K562 (cell line): ENCODE data around the gene DMAC2L. TPM values are rescaled to one million over a fixed set of nuclear protein-coding genes. Genes with fewer than 3 reads are reported as not detected.
A peak's percentile ranks its signal among the peaks of the same experiment; 100 is the strongest.

Source experiments
- BRCA1 ChIP-seq, 2 experiments: fragments of 450-650 bp in 1 of 2; sonication (generic) in 1 of 2; formaldehyde crosslinking in 1 of 2; IDR thresholded peaks; 2 replicates each; pipeline versions ENCODE4 v1.5.0 to v1.6.1; 2017 to 2020; ENCODE audit warnings: mild to moderate bottlenecking in 1 of 2, missing genetic modification reagents in 1 of 2
- CBX3 ChIP-seq, 2 experiments: IDR thresholded peaks; 1 replicate in 1 of 2; 2 replicates in 1 of 2; pipeline ENCODE4 v1.6.1; 2012; ENCODE audit warnings: inconsistent platforms in 2 of 2, low read length in 2 of 2, borderline replicate concordance in 1 of 2, control low read depth in 1 of 2
- DPF2 ChIP-seq: fragments of 450-650 bp; IDR thresholded peaks from 2 replicates; pipeline ENCODE4 v1.6.1; 2016
- FOSL1 ChIP-seq: fragments of 200-800 bp; sonication (Bioruptor generic); conservative IDR thresholded peaks from 2 replicates; pipeline ENCODE4 v1.6.1; 2016; ENCODE audit warnings: missing genetic modification characterization, missing compliant biosample characterization
- FOXJ2 ChIP-seq: fragments of 200-800 bp; sonication (Bioruptor generic); IDR thresholded peaks from 2 replicates; pipeline ENCODE4 v1.6.1; 2016; ENCODE audit warnings: missing genetic modification characterization, missing compliant biosample characterization
- HIVEP1 ChIP-seq: fragments of 250-450 bp; sonication (Bioruptor Pico); IDR thresholded peaks from 2 replicates; pipeline ENCODE4 v1.4.0; 2020; ENCODE audit warnings: mild to moderate bottlenecking
- IRF9 ChIP-seq: fragments of 450-650 bp; IDR thresholded peaks from 2 replicates; pipeline ENCODE4 v1.6.1; 2016; ENCODE audit warnings: missing biosample characterization, missing genetic modification characterization
- MTA1 ChIP-seq: fragments of 450-650 bp; IDR thresholded peaks from 2 replicates; pipeline ENCODE4 v1.6.1; 2017; ENCODE audit warnings: borderline replicate concordance
- NCOA4 ChIP-seq: fragments of 450-650 bp; IDR thresholded peaks from 2 replicates; pipeline ENCODE4 v1.6.1; 2018; ENCODE audit warnings: mild to moderate bottlenecking; ENCODE audit not compliant: partially characterized antibody
- NFYB ChIP-seq: IDR thresholded peaks from 2 replicates; pipeline ENCODE4 v1.6.1; 2011; ENCODE audit warnings: mild to moderate bottlenecking, moderate library complexity; ENCODE audit not compliant: insufficient read length; ENCODE audit errors: extremely low read depth
- POLR2B ChIP-seq: fragments of 450-650 bp; IDR thresholded peaks from 2 replicates; pipeline ENCODE4 v1.6.1; 2018; ENCODE audit warnings: low read depth; ENCODE audit not compliant: partially characterized antibody
- POU5F1 ChIP-seq: fragments of 150-350 bp; IDR thresholded peaks from 2 replicates; pipeline ENCODE4 v1.6.1; 2014; ENCODE audit warnings: borderline replicate concordance, low read length, low read depth, mild to moderate bottlenecking; ENCODE audit not compliant: partially characterized antibody
- PPARD ChIP-seq: fragments of 250-450 bp; sonication (Bioruptor Pico); IDR thresholded peaks from 2 replicates; pipeline ENCODE4 v1.8.0; 2022; ENCODE audit warnings: inconsistent platforms, mild to moderate bottlenecking, moderate library complexity
- SETDB1 ChIP-seq: IDR thresholded peaks from one replicate; pipeline ENCODE4 v1.6.1; 2012; ENCODE audit warnings: low read length, control low read depth, inconsistent platforms
- SIN3A ChIP-seq, 2 experiments: fragments of 150-350 bp in 1 of 2; IDR thresholded peaks; 2 replicates each; pipeline ENCODE4 v1.6.1; 2011 to 2016; ENCODE audit warnings: borderline replicate concordance in 2 of 2, low read depth in 2 of 2, low read length in 2 of 2, mild to moderate bottlenecking in 2 of 2, moderate library complexity in 2 of 2; ENCODE audit not compliant: control insufficient read depth in 1 of 2
- TCF7 ChIP-seq: sonication (generic); IDR thresholded peaks from 2 replicates; pipeline ENCODE4 v1.6.1; 2016; ENCODE audit warnings: antibody characterized with exemption, borderline replicate concordance
- THAP12 ChIP-seq: fragments of 250-450 bp; sonication (Bioruptor Pico); IDR thresholded peaks from 2 replicates; pipeline ENCODE4 v1.9.0; 2021; ENCODE audit warnings: mild to moderate bottlenecking, inconsistent platforms
- ZEB2 ChIP-seq: fragments of 450-650 bp; IDR thresholded peaks from 2 replicates; pipeline ENCODE4 v1.6.1; 2016
- ZNF133 ChIP-seq: fragments of 250-450 bp; sonication (Bioruptor Pico); IDR thresholded peaks from 2 replicates; pipeline ENCODE4 v1.4.0; 2020; ENCODE audit warnings: mild to moderate bottlenecking
- ZNF395 ChIP-seq: fragments of 200-800 bp; sonication (Bioruptor generic); IDR thresholded peaks from 2 replicates; pipeline ENCODE4 v1.6.1; 2017; ENCODE audit warnings: missing genetic modification characterization, missing compliant biosample characterization
- ZNF778 ChIP-seq: fragments of 450-650 bp; formaldehyde crosslinking; IDR thresholded peaks from 2 replicates; pipeline ENCODE4 v1.4.0; 2020; ENCODE audit warnings: mild to moderate bottlenecking, moderate library complexity
- ZZZ3 ChIP-seq: fragments of 450-650 bp; IDR thresholded peaks from 2 replicates; pipeline ENCODE4 v1.6.1; 2016; ENCODE audit warnings: antibody characterized with exemption, mild to moderate bottlenecking, moderate library complexity
- polyA plus RNA-seq, 8 experiments: library from polyadenylated mRNA; depleted of rRNA in 4 of 8; stranded (reverse) in 5 of 8; unstranded in 3 of 8; fragments of >200 nt; fragmentation: Nextera tagmentation in 2 of 8; fragmentation: Illumina TruSeq in 1 of 8; extraction: Ambion mirVana in 2 of 8; extraction: Trizol in 1 of 8; gene quantifications; 2 replicates each; pipeline versions ENCODE4 v1.2.1 to v1.2.3, GENCODE V29; 2011 to 2014; ENCODE audit warnings: inconsistent platforms in 1 of 8, missing spikeins in 1 of 8
- total RNA-seq, 7 experiments: library from RNA; depleted of rRNA in 6 of 7; stranded (reverse); fragments of >200 nt in 6 of 7; fragmentation: Illumina TruSeq in 2 of 7; extraction: Trizol in 2 of 7; gene quantifications; 2 replicates each; pipeline versions ENCODE4 v1.2.1 to v1.2.3, GENCODE V29; 2011 to 2021; ENCODE audit warnings: low replicate concordance in 1 of 7
- TF ChIP-seq, protein P1 (sequence below): fragments of 450-650 bp; IDR thresholded peaks from 2 replicates; pipeline ENCODE4 v1.6.1; 2017; ENCODE audit warnings: mild to moderate bottlenecking, moderate library complexity

Gene DMAC2L
- total and polyA plus RNA-seq, 9 of the 15 experiments (the other 6 are each of a cell fraction or from before 2014, with no cell fraction given) = 4.0 to 37.2 (median 9.3) TPM

- TF ChIP-seq ZNF395 (CRISPR knock-in tag) (no peak), ZNF778 (no peak), SETDB1 (no peak), NCOA4 (no peak), BRCA1 (IDR thresholded peaks at IDR 0.05) (no peak), BRCA1 (CRISPR knock-in tag; IDR thresholded peaks at IDR 0.05) (no peak), TCF7 (no peak), FOSL1 (tag) (0 out of 2 replicates have a peak, but pooled peaks have one; percentile 28), IRF9 (tag) (no peak), POLR2B (no peak), PPARD (no peak), POU5F1 (no peak), DPF2 (peak; percentile 81), ZNF133 (CRISPR knock-in tag) (no peak), MTA1 (no peak), HIVEP1 (no peak), CBX3 (IDR thresholded peaks at IDR 0.05; ENCODE audit: borderline replicate concordance in 1 of 2, low read length in 2 of 2) (no peak), THAP12 (CRISPR knock-in tag) (no peak), SIN3A (IDR thresholded peaks at IDR 0.05; ENCODE audit: borderline replicate concordance in 2 of 2, control insufficient read depth in 1 of 2, low read depth in 2 of 2, low read length in 2 of 2) (no peak), FOXJ2 (tag) (peak; percentile 74; the same call in 1 of the 2 replicates), ZZZ3 (no peak), NFYB (no peak), ZEB2 (no peak)
- TF ChIP-seq, protein P1, sequence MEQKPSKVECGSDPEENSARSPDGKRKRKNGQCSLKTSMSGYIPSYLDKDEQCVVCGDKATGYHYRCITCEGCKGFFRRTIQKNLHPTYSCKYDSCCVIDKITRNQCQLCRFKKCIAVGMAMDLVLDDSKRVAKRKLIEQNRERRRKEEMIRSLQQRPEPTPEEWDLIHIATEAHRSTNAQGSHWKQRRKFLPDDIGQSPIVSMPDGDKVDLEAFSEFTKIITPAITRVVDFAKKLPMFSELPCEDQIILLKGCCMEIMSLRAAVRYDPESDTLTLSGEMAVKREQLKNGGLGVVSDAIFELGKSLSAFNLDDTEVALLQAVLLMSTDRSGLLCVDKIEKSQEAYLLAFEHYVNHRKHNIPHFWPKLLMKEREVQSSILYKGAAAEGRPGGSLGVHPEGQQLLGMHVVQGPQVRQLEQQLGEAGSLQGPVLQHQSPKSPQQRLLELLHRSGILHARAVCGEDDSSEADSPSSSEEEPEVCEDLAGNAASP = no peak
Measured at GRCh38 chr14:50342221-50343078, 30.3 kb downstream of the DMAC2L start (continued).
